ENCODE data around the gene RASSF5. TPM values are rescaled to one million over a fixed set of nuclear protein-coding genes. Genes with fewer than 3 reads are reported as not detected.

Gene RASSF5
- total and polyA plus RNA-seq, 9 of the 15 experiments (the other 6 are each of a cell fraction or from before 2014, with no cell fraction given), result 6.1 to 41.0 (median 25.2) TPM

GRCh38 chr1:206503591-206504362, 3.6 kb upstream of the RASSF5 start (continued):
- TF ChIP-seq ZBTB49 (CRISPR knock-in tag; IDR thresholded peaks at IDR 0.05; ENCODE audit: borderline replicate concordance) (no peak), DEAF1 (CRISPR knock-in tag; IDR thresholded peaks at IDR 0.05) (no peak), DMBX1 (CRISPR knock-in tag; IDR thresholded peaks at IDR 0.05; ENCODE audit: borderline replicate concordance) (0 out of 2 replicates have a peak, but pooled peaks have one; percentile 49), RCOR1 (IDR thresholded peaks at IDR 0.05; ENCODE audit: borderline replicate concordance in 1 of 2, low read depth in 2 of 2, low read length in 2 of 2) (peak in 1 of 2 experiments; percentile 76; a peak in 2 of 4 replicates), AFF4 (CRISPR knock-in tag; IDR thresholded peaks at IDR 0.05) (peak; percentile 53; the same call in 1 of the 2 replicates), CBFA2T2 (conservative IDR thresholded peaks at IDR 0.05) (no peak), XRCC3 (IDR thresholded peaks at IDR 0.05) (no peak), XRCC4 (IDR thresholded peaks at IDR 0.05; ENCODE audit: extremely low read depth, insufficient read depth, insufficient read length) (no peak), CBX5 (IDR thresholded peaks at IDR 0.05; ENCODE audit: borderline replicate concordance, low read depth) (0 out of 2 replicates have a peak, but pooled peaks have one; percentile 70), FOXA1 (IDR thresholded peaks at IDR 0.05; ENCODE audit: borderline replicate concordance) (no peak), ZKSCAN8 (CRISPR knock-in tag; IDR thresholded peaks at IDR 0.05) (no peak), HNRNPL (IDR thresholded peaks at IDR 0.05; ENCODE audit: low read depth, low read length) (no peak), EZH2 (IDR thresholded peaks at IDR 0.05; ENCODE audit: borderline replicate concordance, low read depth, low read length) (no peak), TRIM24 (IDR thresholded peaks at IDR 0.05) (peak in 1 of 2 experiments; percentile 59; a peak in 1 of 4 replicates), VEZF1 (CRISPR knock-in tag; IDR thresholded peaks at IDR 0.05) (peak; percentile 73), ZNF589 (CRISPR knock-in tag; IDR thresholded peaks at IDR 0.05; ENCODE audit: low read depth) (peak; percentile 86; the same call in 1 of the 2 replicates), ZBED1 (IDR thresholded peaks at IDR 0.05) (no peak), ZNF175 (CRISPR knock-in tag; IDR thresholded peaks at IDR 0.05; ENCODE audit: low read depth) (peak; percentile 88)

All from K562 (cell line).